Liver (tissue), 9 donors: ENCODE measurements around the gene FYB1. TPM values are rescaled to one million over a fixed set of nuclear protein-coding genes. Genes with fewer than 3 reads are reported as not detected.

ENCODE experiments used
- DNase-seq: peaks from one replicate; pipeline ENCODE4 v3.0.0-alpha.2; 2017; ENCODE audit warnings: low spot score
- H3K27ac ChIP-seq, 2 donors: one replicate each; pipeline ENCODE4 v1.7.0; 2013; ENCODE audit warnings: inconsistent platforms in 2 of 2, low read length in 2 of 2, control low read depth in 1 of 2, low read depth in 1 of 2, mild to moderate bottlenecking in 1 of 2
- H3K27me3 ChIP-seq, 4 donors: one replicate each; pipeline versions ENCODE4 v1.6.1 to v1.7.0; 2013; ENCODE audit warnings: low read length in 3 of 4, inconsistent platforms in 1 of 4, mild to moderate bottlenecking in 1 of 4, moderate library complexity in 1 of 4; ENCODE audit not compliant: control insufficient read depth in 4 of 4, insufficient read depth in 4 of 4
- H3K36me3 ChIP-seq, 4 donors: one replicate each; pipeline versions ENCODE4 v1.6.1 to v1.7.0; 2013; ENCODE audit warnings: low read length in 3 of 4, mild to moderate bottlenecking in 3 of 4, low read depth in 1 of 4, moderate library complexity in 1 of 4; ENCODE audit not compliant: control insufficient read depth in 4 of 4, insufficient read depth in 3 of 4
- H3K4me1 ChIP-seq, 4 donors: one replicate each; pipeline versions ENCODE4 v1.6.1 to v1.7.0; 2013; ENCODE audit warnings: low read length in 3 of 4, mild to moderate bottlenecking in 3 of 4, moderate library complexity in 1 of 4; ENCODE audit not compliant: control insufficient read depth in 4 of 4, insufficient read depth in 4 of 4
- H3K4me3 ChIP-seq, 3 donors: one replicate each; pipeline versions ENCODE4 v1.6.1 to v1.7.0; 2013; ENCODE audit warnings: low read length in 3 of 3, control low read depth in 1 of 3, low read depth in 1 of 3, mild to moderate bottlenecking in 1 of 3
- H3K9ac ChIP-seq, 2 donors: one replicate each; pipeline ENCODE4 v1.7.0; 2013; ENCODE audit warnings: low read length in 2 of 2, mild to moderate bottlenecking in 2 of 2, moderate library complexity in 2 of 2, control low read depth in 1 of 2, low read depth in 1 of 2
- H3K9me3 ChIP-seq, 4 donors: one replicate each; pipeline versions ENCODE4 v1.6.1 to v1.7.0; 2013; ENCODE audit warnings: low read length in 3 of 4; ENCODE audit not compliant: control insufficient read depth in 4 of 4
- FOXA1 ChIP-seq: IDR thresholded peaks from 2 replicates; pipeline ENCODE4 v1.6.1; 2016; ENCODE audit warnings: antibody characterized with exemption
- FOXA2 ChIP-seq: IDR thresholded peaks from 2 replicates; pipeline ENCODE4 v1.6.1; 2016; ENCODE audit warnings: antibody characterized with exemption
- GABPA ChIP-seq, 2 donors: IDR thresholded peaks in 1 of 2; conservative IDR thresholded peaks in 1 of 2; 2 replicates each; pipeline ENCODE4 v1.6.1; 2016; ENCODE audit warnings: antibody characterized with exemption in 2 of 2, mild to moderate bottlenecking in 1 of 2, moderate library complexity in 1 of 2
- HNF4A ChIP-seq, 2 donors: conservative IDR thresholded peaks; 2 replicates each; pipeline ENCODE4 v1.6.1; 2016; ENCODE audit warnings: antibody characterized with exemption in 2 of 2, mild to moderate bottlenecking in 2 of 2
- JUND ChIP-seq, 2 donors: IDR thresholded peaks; 2 replicates each; pipeline ENCODE4 v1.6.1; 2016; ENCODE audit warnings: antibody characterized with exemption in 2 of 2
- MAX ChIP-seq: IDR thresholded peaks from 2 replicates; pipeline ENCODE4 v1.6.1; 2016; ENCODE audit warnings: antibody characterized with exemption
- NR2F2 ChIP-seq: IDR thresholded peaks from 2 replicates; pipeline ENCODE4 v1.6.1; 2016; ENCODE audit warnings: antibody characterized with exemption
- RAD21 ChIP-seq, 2 donors: IDR thresholded peaks; 2 replicates each; pipeline ENCODE4 v1.6.1; 2016; ENCODE audit warnings: antibody characterized with exemption in 2 of 2, mild to moderate bottlenecking in 2 of 2
- REST ChIP-seq: IDR thresholded peaks from 2 replicates; pipeline ENCODE4 v1.6.1; 2016; ENCODE audit warnings: antibody characterized with exemption, mild to moderate bottlenecking
- RXRA ChIP-seq, 2 donors: IDR thresholded peaks; 2 replicates each; pipeline ENCODE4 v1.6.1; 2017 to 2018; ENCODE audit warnings: antibody characterized with exemption in 2 of 2, mild to moderate bottlenecking in 1 of 2
- SP1 ChIP-seq: IDR thresholded peaks from 2 replicates; pipeline ENCODE4 v1.6.1; 2018; ENCODE audit warnings: antibody characterized with exemption, mild to moderate bottlenecking
- ZBTB33 ChIP-seq: IDR thresholded peaks from 2 replicates; pipeline ENCODE4 v1.6.1; 2016; ENCODE audit warnings: antibody characterized with exemption
- WGBS: extraction: QIAGEN DNeasy Blood & Tissue Kit; methylation state at CpG from one replicate; pipeline ENCODE4 v1.1.7; 2013; 5-methylcytosine and 5-hydroxymethylcytosine counted together
- polyA plus RNA-seq, 2 donors: library from polyadenylated mRNA; stranded (reverse) in 1 of 2; unstranded in 1 of 2; fragments of 200-250 nt in 1 of 2; fragments of >200 nt in 1 of 2; fragmentation: Nextera tagmentation in 1 of 2; extraction: Ambion mirVana in 1 of 2; gene quantifications; one replicate each; pipeline versions ENCODE4 v1.2.1 to v1.2.3, GENCODE V29; 2013 to 2015
- total RNA-seq, 2 donors: library from RNA; depleted of rRNA; stranded (reverse); fragments of >200 nt; gene quantifications; one replicate each; pipeline ENCODE4 v1.2.3, GENCODE V29; 2014
- donor health status: healthy.
- donor health status: healthy.
- donor health status: healthy.
- donor health status: healthy.
- donor health status: healthy.

FYB1 gene
- total and polyA plus RNA-seq, 4 donors: 2.3 to 14.6 (median 6.9) TPM

GRCh38 chr5:39194466-39195136 lies 24.8 kb downstream of the FYB1 start:
- Histone ChIP-seq H3K4me3 (no peak overlapping the region), H3K27me3 (peaks cover 0 to 3% (median 0%) of the 10 kb centered on the region in 4 donors), H3K9me3 (no peaks in the 10 kb centered on the region), H3K4me1 (no peaks in the 10 kb centered on the region), H3K9ac (no peak overlapping the region), H3K36me3 (no peaks in the 10 kb centered on the region), H3K27ac (no peak overlapping the region)
- 64% methylated on average over 11 of the region's 11 CpGs for whole genome bisulfite sequencing
- no peak for TF ChIP-seq ZBTB33
- DNase-seq: no peak

GRCh38 chr5:39193553-39194465 lies 25.6 kb downstream of the FYB1 start:
- Histone ChIP-seq H3K4me1 (no peaks in the 10 kb centered on the region), H3K27ac (no peak overlapping the region), H3K27me3 (peaks cover 0 to 3% (median 0%) of the 10 kb centered on the region in 4 donors), H3K4me3 (no peak overlapping the region), H3K9ac (no peak overlapping the region), H3K9me3 (no peaks in the 10 kb centered on the region), H3K36me3 (no peaks in the 10 kb centered on the region)
- WGBS: 72% methylated on average over 6 of the region's 6 CpGs
- TF ChIP-seq FOXA1: no peak
- no peak for TF ChIP-seq GABPA (IDR thresholded peaks at IDR 0.05 in 1 of 2, conservative IDR thresholded peaks at IDR 0.05 in 1 of 2)
- no peak for TF ChIP-seq RXRA (IDR thresholded peaks at IDR 0.05)
- TF ChIP-seq ZBTB33: no peak
- TF ChIP-seq MAX: no peak
- no peak for TF ChIP-seq SP1
- TF ChIP-seq NR2F2: no peak
- no peak for TF ChIP-seq FOXA2
- TF ChIP-seq REST: no peak
- TF ChIP-seq RAD21 (IDR thresholded peaks at IDR 0.05): no peak
- no peak for TF ChIP-seq JUND (IDR thresholded peaks at IDR 0.05)
- no peak for TF ChIP-seq HNF4A (conservative IDR thresholded peaks at IDR 0.05)
- no peak for DNase-seq
